Measurements from ENCODE around the gene ITGA5. TPM values are rescaled to one million over a fixed set of nuclear protein-coding genes. Genes with fewer than 3 reads are reported as not detected.

Gene ITGA5
- total and polyA plus RNA-seq, 5 donors from 2014 or later: 18.6 to 57.4 (median 23.8) TPM

- H3K4me1 ChIP-seq (ENCODE audit: control insufficient read depth, insufficient read depth, low read length, poor library complexity, severe bottlenecking): no peaks in the 10 kb centered on the region
- no peak overlapping the region for H3K27ac Mint-ChIP-seq
- H3K9me3 ChIP-seq (ENCODE audit: control insufficient read depth in 2 of 2, low read length in 2 of 2): no peaks in the 10 kb centered on the region
- H3K9me3 Mint-ChIP-seq: no peaks in the 10 kb centered on the region
- H3K4me1 Mint-ChIP-seq: peaks cover 0 to 14% (median 2%) of the 10 kb centered on the region in 4 donors
- H3K36me3 Mint-ChIP-seq: no peaks in the 10 kb centered on the region
- no peak overlapping the region for H3K4me3 Mint-ChIP-seq
- no peak overlapping the region for H3K27ac ChIP-seq (ENCODE audit: insufficient read depth, low read length, poor library complexity, severe bottlenecking)
- ATAC-seq (ENCODE audit: low read depth in 2 of 2) (no peak), DNase-seq (no peak)
- peaks cover 4% of the 10 kb centered on the region for H3K27me3 Mint-ChIP-seq
- H3K36me3 ChIP-seq (ENCODE audit: control insufficient read depth, insufficient read depth, low read length): no peaks in the 10 kb centered on the region
- no peaks in the 10 kb centered on the region for H3K27me3 ChIP-seq (ENCODE audit: control insufficient read depth, insufficient read depth, low read length)
- no peak overlapping the region for H3K4me3 ChIP-seq (ENCODE audit: low read depth, low read length)
Observed at GRCh38 chr12:54385251-54385914, 33.7 kb downstream of the ITGA5 start.

GRCh38 chr12:54384591-54385041, 34.5 kb downstream of the ITGA5 start, which contains the start of gene ZNF385A:
ZNF385A (minus strand) TSS chr12:54384733; CDS start chr12:54384514, 219 bp downstream.
- H3K36me3 Mint-ChIP-seq: no peaks in the 10 kb centered on the region
- no peak within 1 kb of the TSS for H3K27ac Mint-ChIP-seq
- Histone ChIP-seq H3K27me3 (ENCODE audit: control insufficient read depth, insufficient read depth, low read length) (no peaks in the 10 kb centered on the region), H3K4me1 (ENCODE audit: control insufficient read depth, insufficient read depth, low read length, poor library complexity, severe bottlenecking) (no peaks in the 10 kb centered on the region), H3K4me3 (ENCODE audit: low read depth, low read length) (no peak within 1 kb of the TSS), H3K9me3 (ENCODE audit: control insufficient read depth in 2 of 2, low read length in 2 of 2) (no peaks in the 10 kb centered on the region), H3K27ac (ENCODE audit: insufficient read depth, low read length, poor library complexity, severe bottlenecking) (no peak within 1 kb of the TSS), H3K36me3 (ENCODE audit: control insufficient read depth, insufficient read depth, low read length) (no peaks in the 10 kb centered on the region)
- H3K27me3 Mint-ChIP-seq: peaks cover 4% of the 10 kb centered on the region
- ATAC-seq (ENCODE audit: low read depth in 2 of 2): peak in 1 of 2 donors; percentile 6
- H3K4me1 Mint-ChIP-seq: peaks cover 0 to 13% (median 3%) of the 10 kb centered on the region in 4 donors
- no peak for DNase-seq
- H3K4me3 Mint-ChIP-seq: no peak within 1 kb of the TSS
- H3K9me3 Mint-ChIP-seq: no peaks in the 10 kb centered on the region

GRCh38 chr12:54383041-54383609, 35.9 kb downstream of the ITGA5 start:
- H3K9me3 Mint-ChIP-seq: no peaks in the 10 kb centered on the region
- H3K4me1 Mint-ChIP-seq: peaks cover 0 to 18% (median 5%) of the 10 kb centered on the region in 4 donors
- H3K27me3 Mint-ChIP-seq: peaks cover 4% of the 10 kb centered on the region
- peak overlapping the region in 1 of 3 donors; percentile 16 for H3K27ac Mint-ChIP-seq
- no peak overlapping the region for H3K4me3 Mint-ChIP-seq
- DNase-seq (no peak), ATAC-seq (ENCODE audit: low read depth in 2 of 2) (peak in 1 of 2 donors; percentile 7)
- H3K4me1 ChIP-seq (ENCODE audit: control insufficient read depth, insufficient read depth, low read length, poor library complexity, severe bottlenecking): peaks cover 4% of the 10 kb centered on the region
- H3K36me3 ChIP-seq (ENCODE audit: control insufficient read depth, insufficient read depth, low read length): no peaks in the 10 kb centered on the region
- H3K9me3 ChIP-seq (ENCODE audit: control insufficient read depth in 2 of 2, low read length in 2 of 2): no peaks in the 10 kb centered on the region
- no peak overlapping the region for H3K27ac ChIP-seq (ENCODE audit: insufficient read depth, low read length, poor library complexity, severe bottlenecking)
- no peaks in the 10 kb centered on the region for H3K36me3 Mint-ChIP-seq
- H3K4me3 ChIP-seq (ENCODE audit: low read depth, low read length): no peak overlapping the region
- no peaks in the 10 kb centered on the region for H3K27me3 ChIP-seq (ENCODE audit: control insufficient read depth, insufficient read depth, low read length)

GRCh38 chr12:54381136-54381535, 37.9 kb downstream of the ITGA5 start:
- no peaks in the 10 kb centered on the region for H3K9me3 ChIP-seq (ENCODE audit: control insufficient read depth in 2 of 2, low read length in 2 of 2)
- no peak overlapping the region for H3K4me3 Mint-ChIP-seq
- no peak overlapping the region for H3K27ac ChIP-seq (ENCODE audit: insufficient read depth, low read length, poor library complexity, severe bottlenecking)
- H3K9me3 Mint-ChIP-seq: no peaks in the 10 kb centered on the region
- no peaks in the 10 kb centered on the region for H3K36me3 Mint-ChIP-seq
- H3K27me3 ChIP-seq (ENCODE audit: control insufficient read depth, insufficient read depth, low read length): no peaks in the 10 kb centered on the region
- no peak overlapping the region for H3K27ac Mint-ChIP-seq
- H3K4me1 ChIP-seq (ENCODE audit: control insufficient read depth, insufficient read depth, low read length, poor library complexity, severe bottlenecking): peaks cover 4% of the 10 kb centered on the region
- no peaks in the 10 kb centered on the region for H3K36me3 ChIP-seq (ENCODE audit: control insufficient read depth, insufficient read depth, low read length)
- ATAC-seq (ENCODE audit: low read depth in 2 of 2): no peak
- H3K4me1 Mint-ChIP-seq: peaks cover 0 to 12% (median 4%) of the 10 kb centered on the region in 4 donors
- DNase-seq: no peak
- peaks cover 4% of the 10 kb centered on the region for H3K27me3 Mint-ChIP-seq
- no peak overlapping the region for H3K4me3 ChIP-seq (ENCODE audit: low read depth, low read length)

- Histone ChIP-seq H3K27me3 (ENCODE audit: control insufficient read depth, insufficient read depth, low read length) (no peaks in the 10 kb centered on the region), H3K4me1 (ENCODE audit: control insufficient read depth, insufficient read depth, low read length, poor library complexity, severe bottlenecking) (peaks cover 4% of the 10 kb centered on the region), H3K4me3 (ENCODE audit: low read depth, low read length) (no peak overlapping the region), H3K36me3 (ENCODE audit: control insufficient read depth, insufficient read depth, low read length) (no peaks in the 10 kb centered on the region), H3K27ac (ENCODE audit: insufficient read depth, low read length, poor library complexity, severe bottlenecking) (no peak overlapping the region), H3K9me3 (ENCODE audit: control insufficient read depth in 2 of 2, low read length in 2 of 2) (no peaks in the 10 kb centered on the region)
- no peaks in the 10 kb centered on the region for H3K36me3 Mint-ChIP-seq
- H3K4me3 Mint-ChIP-seq: peak overlapping the region in 2 of 4 donors; percentile 69 to 78
- ATAC-seq (ENCODE audit: low read depth in 2 of 2) (peak; percentile 88 to 93), DNase-seq (peak; percentile 79 to 83 (median 83))
- no peak overlapping the region for H3K27ac Mint-ChIP-seq
- H3K4me1 Mint-ChIP-seq: peaks cover 0 to 11% (median 4%) of the 10 kb centered on the region in 4 donors
- H3K9me3 Mint-ChIP-seq: no peaks in the 10 kb centered on the region
- H3K27me3 Mint-ChIP-seq: peaks cover 4% of the 10 kb centered on the region
Observed at GRCh38 chr12:54379398-54380201, 39.5 kb downstream of the ITGA5 start.

GRCh38 chr12:54378796-54379397, 40.2 kb downstream of the ITGA5 start:
- no peak overlapping the region for H3K27ac Mint-ChIP-seq
- DNase-seq: no peak
- no peak overlapping the region for H3K4me3 ChIP-seq (ENCODE audit: low read depth, low read length)

GRCh38 chr12:54377797-54378515, 41.1 kb downstream of the ITGA5 start:
- Histone ChIP-seq H3K27me3 (ENCODE audit: control insufficient read depth, insufficient read depth, low read length) (no peaks in the 10 kb centered on the region), H3K9me3 (ENCODE audit: control insufficient read depth in 2 of 2, low read length in 2 of 2) (no peaks in the 10 kb centered on the region), H3K36me3 (ENCODE audit: control insufficient read depth, insufficient read depth, low read length) (no peaks in the 10 kb centered on the region), H3K27ac (ENCODE audit: insufficient read depth, low read length, poor library complexity, severe bottlenecking) (no peak overlapping the region), H3K4me3 (ENCODE audit: low read depth, low read length) (no peak overlapping the region), H3K4me1 (ENCODE audit: control insufficient read depth, insufficient read depth, low read length, poor library complexity, severe bottlenecking) (peaks cover 4% of the 10 kb centered on the region)
- no peak for ATAC-seq (ENCODE audit: low read depth in 2 of 2)
- Mint-ChIP-seq H3K36me3 (no peaks in the 10 kb centered on the region), H3K27ac (no peak overlapping the region), H3K9me3 (no peaks in the 10 kb centered on the region), H3K4me3 (no peak overlapping the region), H3K4me1 (peaks cover 0 to 11% (median 4%) of the 10 kb centered on the region in 4 donors), H3K27me3 (peaks cover 4% of the 10 kb centered on the region)
- DNase-seq: no peak

More at GRCh38 chr12:54378796-54379397, 40.2 kb downstream of the ITGA5 start:
- no peak for ATAC-seq (ENCODE audit: low read depth in 2 of 2)
- peaks cover 0 to 11% (median 4%) of the 10 kb centered on the region in 4 donors for H3K4me1 Mint-ChIP-seq
- peaks cover 4% of the 10 kb centered on the region for H3K27me3 Mint-ChIP-seq
- peak overlapping the region in 2 of 4 donors; percentile 69 to 78 for H3K4me3 Mint-ChIP-seq
- H3K27ac ChIP-seq (ENCODE audit: insufficient read depth, low read length, poor library complexity, severe bottlenecking): no peak overlapping the region
- H3K36me3 Mint-ChIP-seq: no peaks in the 10 kb centered on the region
- no peaks in the 10 kb centered on the region for H3K9me3 Mint-ChIP-seq
- no peaks in the 10 kb centered on the region for H3K9me3 ChIP-seq (ENCODE audit: control insufficient read depth in 2 of 2, low read length in 2 of 2)
- H3K27me3 ChIP-seq (ENCODE audit: control insufficient read depth, insufficient read depth, low read length): no peaks in the 10 kb centered on the region
- peaks cover 4% of the 10 kb centered on the region for H3K4me1 ChIP-seq (ENCODE audit: control insufficient read depth, insufficient read depth, low read length, poor library complexity, severe bottlenecking)
- no peaks in the 10 kb centered on the region for H3K36me3 ChIP-seq (ENCODE audit: control insufficient read depth, insufficient read depth, low read length)
